HG03196 (cell line): Measurements from ENCODE around the gene FNBP1.

Experiments
- ATAC-seq: cut with Tn5 transposase; IDR thresholded peaks from one replicate; pipeline ENCODE4 v1.9.1; 2021; ENCODE audit not compliant: unreplicated experiment

Gene FNBP1

DNA sequence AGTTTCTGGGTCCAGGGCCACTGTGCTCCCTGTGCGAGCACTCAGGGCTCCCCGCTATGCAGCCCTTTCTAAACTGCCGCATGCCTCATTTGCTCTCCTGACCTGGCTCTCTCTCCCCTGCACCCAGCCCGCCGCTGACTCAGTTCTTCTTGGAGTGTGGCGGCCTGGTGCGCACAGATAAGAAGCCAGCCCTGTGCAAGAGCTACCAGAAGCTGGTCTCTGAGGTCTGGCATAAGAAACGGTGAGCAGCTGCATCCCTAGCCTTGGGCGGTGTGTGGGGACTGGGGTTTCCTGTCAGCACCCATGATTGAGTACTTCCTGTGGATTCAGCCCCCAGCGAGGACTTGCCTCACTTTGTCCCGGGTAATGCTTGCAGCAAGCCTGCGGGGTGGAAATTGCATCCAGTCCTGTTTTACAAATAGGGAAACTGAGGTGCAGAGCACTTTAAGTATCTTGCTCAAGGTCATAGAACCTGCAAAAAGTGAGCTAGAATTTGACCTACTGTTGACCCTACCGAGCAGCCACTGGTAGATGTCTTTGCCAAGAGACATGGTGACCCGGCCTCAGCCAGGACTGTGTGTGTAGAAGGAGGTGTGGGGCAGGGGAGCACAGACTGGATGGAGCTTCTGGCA lies 179.8 kb downstream of the FNBP1 start:
- no peak for ATAC-seq

DNA sequence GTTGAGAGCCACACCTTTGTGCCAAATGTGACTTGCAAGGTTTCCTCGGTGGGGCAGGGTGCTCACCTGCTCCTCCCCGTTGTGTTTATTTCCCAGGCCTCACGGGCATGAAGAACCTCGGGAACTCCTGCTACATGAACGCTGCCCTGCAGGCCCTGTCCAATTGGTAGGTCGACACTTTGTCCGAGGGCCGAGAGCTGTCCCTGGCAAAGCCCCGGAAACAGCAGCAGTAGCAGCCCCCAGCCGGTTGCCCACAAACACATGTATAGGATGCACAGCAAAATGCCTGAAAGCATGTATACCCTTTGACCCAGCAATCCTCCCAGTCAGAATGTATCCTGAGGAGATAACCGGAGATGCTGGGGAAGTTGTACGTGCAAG lies 181.6 kb downstream of the FNBP1 start:
- no peak for ATAC-seq

DNA sequence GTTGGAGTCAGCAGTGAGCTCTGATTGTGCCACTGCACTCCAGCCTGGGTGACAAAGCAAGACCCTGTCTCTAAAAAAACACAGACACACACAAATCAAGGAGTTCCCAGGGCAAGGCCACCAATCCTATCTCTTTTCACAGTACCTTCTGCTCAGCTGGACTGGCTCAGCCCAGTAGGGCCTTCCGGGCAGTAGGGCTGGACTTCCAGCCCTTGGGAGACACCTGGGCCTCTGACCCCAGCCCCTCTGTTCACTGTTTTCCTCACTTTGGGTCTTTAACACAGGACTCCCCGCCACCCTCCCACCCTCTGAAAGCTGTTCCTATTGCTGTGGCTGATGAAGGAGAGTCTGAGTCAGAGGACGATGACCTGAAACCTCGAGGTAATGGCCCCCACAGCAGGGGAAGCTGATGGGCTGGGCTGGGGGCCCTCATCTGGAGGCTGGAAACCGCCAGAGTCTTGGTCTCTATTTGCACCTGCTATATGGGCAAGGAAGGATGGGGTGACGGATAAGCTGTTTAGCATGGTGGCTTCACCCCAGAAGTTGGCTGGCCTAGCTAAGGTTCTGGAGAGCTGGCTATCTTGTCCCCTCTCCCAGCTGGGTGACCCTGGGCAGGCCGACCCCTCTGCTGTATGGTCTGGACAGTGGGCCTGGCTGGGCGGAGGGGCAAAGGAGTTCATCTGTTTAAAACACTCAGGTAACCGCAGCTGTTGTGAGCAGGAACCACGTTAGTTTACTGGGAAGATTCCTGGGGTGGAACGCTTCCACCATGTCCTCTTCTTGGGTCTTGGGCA lies 182.1 kb downstream of the FNBP1 start:
- no peak for ATAC-seq

DNA sequence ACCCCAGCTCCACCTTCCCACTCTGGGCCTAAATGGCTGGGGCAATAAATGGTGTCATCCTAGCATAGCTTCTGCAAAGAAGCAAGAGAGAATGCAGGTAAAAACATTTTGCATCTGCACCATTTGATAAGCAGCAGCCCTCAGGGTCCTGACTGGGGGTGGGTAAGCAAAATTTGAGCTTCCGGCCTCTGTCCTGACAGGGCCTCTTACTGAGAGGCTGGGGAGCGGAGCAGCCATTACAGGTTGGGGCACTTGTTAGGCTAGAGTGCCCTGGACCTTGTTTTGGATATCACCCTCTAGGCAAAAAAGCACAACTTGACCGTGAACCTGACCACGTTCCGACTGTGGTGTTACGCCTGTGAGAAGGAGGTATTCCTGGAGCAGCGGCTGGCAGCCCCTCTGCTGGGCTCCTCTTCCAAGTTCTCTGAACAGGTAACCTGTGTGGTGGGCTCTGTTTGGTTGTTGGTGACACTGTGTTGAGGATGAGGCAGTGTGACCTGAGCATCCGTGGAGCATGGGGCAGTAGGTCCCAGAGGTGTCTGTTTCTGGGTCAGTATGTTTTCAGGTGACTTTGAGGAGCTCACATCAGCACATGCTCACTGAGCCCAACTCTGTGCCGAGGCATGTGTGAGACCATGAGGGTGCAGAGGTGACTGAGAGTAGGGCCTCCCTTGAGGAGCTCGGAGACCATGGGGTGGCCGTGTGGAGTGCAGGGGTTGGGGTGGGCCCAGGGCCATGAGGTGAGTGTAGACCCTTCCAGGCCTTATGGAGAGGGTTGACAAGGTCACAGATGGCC lies 184.6 kb downstream of the FNBP1 start:
- ATAC-seq = no peak

DNA sequence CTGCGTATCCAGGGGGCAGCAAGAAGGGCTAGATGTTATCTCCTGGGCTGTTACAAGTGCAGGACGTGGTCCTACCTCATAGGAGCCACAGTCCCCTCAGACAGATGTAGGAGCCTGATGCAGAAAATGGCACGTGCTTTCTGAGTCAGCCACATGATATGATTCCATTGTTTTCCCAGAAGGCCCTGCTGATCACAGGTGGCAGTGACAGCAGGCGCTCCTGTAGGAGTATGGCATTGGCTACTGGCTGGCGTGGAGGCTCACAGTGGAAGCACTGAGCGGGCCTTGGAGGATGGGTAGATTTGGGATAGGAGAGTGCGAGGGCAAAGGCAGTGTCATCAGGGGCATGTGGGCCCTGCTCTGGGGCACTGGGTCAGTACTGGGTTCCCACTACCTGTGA lies 185.8 kb downstream of the FNBP1 start:
- no peak for ATAC-seq

DNA sequence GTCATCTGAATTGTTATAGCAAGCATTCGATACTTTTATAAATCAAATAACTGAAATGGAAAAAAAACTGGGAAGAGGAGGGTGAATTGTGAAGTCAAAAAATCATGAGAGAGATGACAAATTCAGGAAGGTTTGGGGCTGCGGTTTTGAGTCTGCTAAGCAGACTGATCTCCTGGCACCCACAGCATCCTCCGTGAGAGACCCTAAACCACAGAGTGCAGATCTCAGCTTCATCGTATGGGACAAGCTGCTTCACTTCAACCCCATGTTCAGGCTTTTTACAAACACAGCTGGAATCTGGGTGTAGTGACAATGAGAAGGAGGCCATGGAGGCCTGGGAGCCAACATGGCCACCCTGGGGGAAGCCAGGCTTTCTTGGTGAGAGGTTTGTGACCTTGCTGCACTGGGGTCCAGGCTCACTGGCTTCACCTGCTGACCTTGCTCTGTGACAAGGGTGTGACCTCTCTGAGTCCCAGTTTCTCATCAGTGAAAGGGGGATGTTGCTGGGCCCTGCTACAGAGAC lies 188.3 kb downstream of the FNBP1 start:
- no peak for ATAC-seq

DNA sequence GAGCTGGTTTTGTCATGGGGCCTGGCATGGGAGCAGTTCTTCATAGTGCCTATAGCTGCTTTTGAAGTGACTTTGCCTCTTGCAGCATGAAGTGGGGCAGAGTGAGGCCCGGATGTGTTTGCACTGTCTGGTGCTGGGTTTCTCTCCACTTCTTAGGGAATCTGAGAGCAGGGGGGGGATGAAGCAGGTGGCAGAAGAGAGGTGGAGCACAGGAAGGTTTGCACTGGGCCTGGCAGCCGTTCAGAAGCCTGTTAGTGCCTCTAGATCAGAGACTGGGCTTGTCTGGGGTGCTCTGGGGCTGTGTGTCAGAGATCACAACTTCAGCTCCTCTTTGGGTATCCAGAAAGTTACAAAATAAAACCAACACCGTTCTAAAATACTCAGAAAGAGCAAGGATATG lies 189.4 kb downstream of the FNBP1 start:
- no peak for ATAC-seq

DNA sequence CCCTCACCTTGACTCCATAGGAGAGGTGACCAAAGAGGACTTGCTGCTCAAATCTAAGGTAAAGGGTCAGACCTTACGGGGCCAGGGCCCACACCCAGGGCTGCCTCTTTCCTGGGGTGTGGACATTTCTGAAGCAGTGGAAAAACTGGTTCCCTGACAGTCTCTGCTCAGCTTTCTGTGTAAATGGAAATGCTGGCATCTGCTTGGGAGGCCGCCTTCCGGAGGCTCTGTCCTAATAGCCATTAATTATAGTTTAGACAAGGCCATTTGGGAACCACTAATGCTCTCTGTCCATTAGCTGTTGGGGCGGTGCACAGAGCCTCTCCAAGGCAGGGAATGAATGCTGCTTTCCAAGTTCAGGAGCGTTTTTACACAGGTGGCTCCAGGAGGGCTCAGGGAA lies 190.4 kb downstream of the FNBP1 start:
- ATAC-seq = no peak

DNA sequence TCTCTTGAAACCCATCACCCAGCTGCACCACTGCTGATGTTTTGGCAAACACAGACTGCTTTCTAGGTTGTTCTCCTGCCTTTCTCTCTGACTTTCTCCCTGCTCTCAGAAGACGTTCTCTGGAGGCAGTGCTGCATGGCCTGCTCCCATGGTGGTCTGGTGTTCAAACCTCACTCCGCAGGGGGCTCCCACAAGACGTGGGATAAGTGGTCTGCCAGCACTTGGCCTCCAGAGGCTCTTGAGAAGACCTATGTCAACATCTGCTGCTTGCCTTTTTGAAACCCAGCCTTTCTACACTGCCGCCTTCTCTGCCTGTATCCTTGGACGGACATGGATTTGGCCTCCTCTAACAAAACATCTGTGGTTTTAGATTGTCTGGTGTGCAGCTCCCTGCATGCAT lies 191.2 kb downstream of the FNBP1 start:
- ATAC-seq = no peak

DNA sequence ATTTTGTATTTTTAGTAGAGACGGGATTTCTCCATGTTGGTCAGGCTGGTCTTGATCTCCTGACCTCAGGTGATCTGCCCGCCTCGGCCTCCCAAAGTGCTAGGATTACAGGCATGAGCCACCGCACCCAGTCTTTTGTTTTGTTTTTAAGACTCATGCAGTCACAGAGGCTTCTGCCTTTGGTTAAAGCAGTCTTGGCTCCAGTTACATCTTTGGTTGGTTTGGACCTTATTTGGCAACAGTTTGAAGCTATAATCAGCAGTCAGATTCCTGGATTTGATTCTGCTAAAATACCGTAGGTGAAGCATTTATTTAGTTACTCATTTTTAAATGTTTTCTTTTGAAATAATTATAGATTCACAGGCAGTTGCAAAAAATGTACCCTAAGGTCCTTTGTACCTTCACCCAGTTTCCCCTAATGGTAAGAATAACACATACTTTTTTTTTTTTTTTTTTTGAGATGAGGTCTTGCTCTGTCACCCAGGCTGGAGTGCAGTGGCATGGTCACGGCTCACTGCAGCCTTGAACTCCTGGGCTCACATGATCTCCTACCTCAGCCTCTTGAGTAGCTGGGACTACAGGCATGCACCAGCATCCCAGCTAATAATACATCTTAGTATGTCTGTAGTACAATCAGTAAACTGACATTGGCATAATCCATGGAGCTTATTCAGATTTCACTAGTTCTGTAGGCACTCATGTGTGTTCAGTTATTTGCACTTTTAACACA lies 192.0 kb downstream of the FNBP1 start:
- ATAC-seq = no peak

DNA sequence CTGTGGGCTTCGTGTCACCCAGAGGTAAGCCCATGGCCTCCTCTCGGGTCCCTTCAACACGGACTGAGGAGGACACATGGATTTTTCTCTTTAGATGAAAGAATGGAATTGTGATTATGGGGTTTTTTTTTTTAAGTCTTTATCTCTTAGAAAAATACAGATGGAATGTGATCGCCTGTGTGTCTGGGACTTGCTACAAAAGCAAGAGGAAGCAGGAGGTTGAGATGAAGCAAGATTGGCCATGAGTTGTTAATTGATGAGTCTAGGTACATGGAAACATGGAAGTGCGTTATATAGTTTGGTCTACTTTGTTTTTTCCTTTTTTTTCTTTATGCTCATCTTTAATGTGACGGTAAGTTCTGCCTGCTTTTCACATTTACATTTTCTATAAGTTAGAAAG lies 193.1 kb downstream of the FNBP1 start:
- ATAC-seq = no peak

DNA sequence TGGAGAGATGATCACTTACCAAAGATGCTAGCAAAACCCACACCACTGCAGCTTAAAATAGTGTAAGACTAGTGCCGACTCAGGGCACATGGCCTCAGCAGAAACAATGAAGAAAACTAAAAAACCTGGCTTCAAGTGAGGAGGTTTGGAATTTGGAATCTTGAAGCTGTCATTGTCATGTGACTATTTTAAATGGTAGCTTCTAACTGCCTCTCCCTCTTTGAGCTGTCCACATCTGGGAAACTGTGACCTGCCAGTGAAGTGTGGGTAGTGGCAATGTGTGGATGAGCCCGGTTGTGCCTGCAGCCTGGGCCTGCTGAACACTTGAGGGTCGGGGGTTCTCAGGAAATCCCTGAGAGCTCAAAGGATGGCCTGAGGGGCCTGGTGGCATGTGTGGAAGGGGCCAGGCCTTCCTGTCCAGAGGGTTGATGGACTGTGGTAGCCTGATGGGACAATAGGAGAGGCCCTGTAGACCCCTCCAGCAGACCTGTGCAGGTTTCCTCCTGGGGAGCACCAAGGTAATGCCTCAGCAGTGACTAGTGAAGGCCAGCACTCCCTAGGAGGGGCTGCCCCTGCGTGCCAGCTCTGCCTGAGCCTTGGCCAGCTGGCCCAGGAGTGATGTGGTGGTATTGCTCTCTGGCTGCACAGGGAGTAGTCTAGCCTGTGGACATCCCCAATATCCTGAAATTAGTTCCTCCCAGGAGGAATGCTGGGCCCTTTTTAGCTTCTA lies 194.1 kb downstream of the FNBP1 start:
- ATAC-seq = no peak

DNA sequence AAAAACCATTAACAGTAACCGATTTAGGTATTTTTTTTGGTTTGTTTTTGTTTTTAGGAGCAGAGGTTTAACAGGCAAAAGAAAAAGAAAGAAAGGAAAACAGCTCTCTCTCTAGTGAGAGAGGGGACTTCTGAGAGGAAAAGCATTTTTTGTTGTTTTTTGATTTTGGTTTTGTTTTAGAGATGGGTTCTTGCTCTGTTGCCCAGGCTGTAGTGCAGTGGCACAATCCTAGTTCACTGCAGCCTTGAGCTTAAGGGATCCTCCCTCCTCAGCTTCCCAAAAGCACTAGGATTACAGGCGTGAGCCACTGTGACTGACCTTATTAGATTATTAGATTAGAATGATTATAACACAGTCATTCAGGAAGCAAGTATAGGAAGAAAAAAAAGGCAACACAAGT lies 197.6 kb downstream of the FNBP1 start:
- no peak for ATAC-seq

DNA sequence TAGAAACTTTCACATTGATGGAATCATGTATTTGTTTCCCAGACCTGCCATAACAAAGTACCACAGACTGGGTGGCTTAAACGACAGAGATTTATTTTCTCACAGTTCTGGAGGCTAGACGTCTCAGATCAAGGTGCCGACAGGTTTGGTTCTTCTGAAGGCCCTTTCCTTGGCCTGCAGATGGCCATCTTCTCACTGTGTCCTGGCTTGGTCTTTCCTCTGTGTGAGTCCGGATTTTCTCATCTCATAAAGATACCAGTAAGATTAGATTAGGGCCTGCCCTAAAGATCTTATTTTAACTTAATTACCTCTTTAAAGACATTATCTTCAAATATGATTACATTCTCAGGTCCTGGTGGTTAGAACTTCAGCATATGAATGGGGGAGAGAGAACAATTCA lies 201.9 kb downstream of the FNBP1 start:
- no peak for ATAC-seq

DNA sequence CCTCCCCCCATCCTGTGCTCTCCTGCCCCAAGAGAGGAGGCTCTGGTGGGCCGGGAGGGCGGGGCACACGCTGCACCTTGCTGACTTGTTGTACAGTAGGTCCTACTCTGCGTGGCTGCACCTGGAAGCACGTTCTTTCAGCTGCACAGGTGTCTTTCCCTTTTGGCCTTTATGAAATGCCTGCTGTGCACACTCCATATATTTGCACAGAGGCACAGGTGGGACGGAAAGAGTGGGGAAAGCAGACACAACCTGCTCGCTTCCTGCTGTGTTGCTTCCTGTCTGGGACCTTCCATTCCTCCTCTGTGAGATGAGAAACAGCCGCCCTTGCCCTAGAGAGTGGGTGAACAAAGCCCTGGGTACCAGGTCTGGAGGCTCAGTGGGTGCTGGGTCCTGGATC lies 203.0 kb downstream of the FNBP1 start:
- ATAC-seq = no peak

DNA sequence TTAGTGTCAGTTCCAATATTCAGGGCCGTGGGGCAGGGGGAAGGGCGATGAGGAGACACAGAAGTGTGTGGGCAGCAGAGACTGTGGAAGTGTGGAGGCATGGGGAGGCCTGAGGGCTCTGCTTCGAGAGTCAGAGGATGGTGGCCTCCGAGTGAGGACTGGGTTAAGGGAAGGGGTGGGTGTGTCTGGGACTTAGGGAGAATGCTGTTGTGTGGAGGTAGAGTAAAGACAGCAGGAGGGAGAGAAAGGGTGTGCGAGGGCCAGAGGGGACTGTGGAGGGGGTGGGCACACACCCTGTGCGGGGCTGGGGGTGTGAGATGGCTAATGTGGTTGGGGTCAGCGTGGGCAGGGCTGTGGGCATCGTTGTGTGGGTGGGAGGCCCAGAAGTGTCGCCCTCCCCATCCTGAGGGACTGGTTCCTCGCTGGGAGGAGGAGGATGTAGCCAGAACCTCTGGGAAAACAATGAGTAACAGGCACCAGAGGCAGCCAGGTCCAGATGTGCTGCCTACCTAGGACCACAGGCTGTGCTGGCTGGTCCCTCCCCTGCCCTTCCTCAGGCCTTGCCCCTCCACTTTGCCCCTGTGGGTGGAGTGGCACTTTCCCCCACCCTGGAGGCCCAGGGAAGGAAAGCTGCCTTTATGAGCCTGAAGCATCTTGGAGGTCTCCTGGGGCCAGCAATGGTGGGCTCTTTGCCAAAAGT lies 203.5 kb downstream of the FNBP1 start:
- no peak for ATAC-seq

DNA sequence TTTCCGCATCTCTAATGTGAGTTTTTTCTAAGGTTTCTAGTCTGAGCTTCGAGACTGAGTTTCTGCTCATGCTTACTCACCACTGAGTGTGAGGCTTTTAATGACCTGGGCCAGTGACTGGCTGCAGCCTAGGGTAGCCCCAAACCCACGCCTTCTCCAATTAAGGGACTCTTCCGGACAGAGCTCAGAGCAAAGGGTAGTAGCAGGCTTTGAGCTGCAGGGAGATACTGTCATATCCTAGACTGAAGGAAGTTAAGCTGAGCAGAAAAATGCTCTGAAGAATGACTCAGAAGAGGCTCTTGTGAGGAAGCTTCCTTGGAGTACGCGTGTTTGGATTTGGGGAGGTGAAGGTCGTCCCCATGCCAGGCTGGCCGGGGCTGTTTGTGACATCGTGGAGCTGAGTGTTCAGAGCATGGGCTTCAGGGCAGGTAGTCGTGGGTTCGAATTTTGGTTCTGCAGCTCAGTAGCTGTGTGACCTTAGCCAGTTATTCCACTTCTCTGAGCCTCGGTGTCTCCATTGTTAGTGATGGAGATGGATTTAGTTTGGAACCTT lies 204.2 kb downstream of the FNBP1 start:
- ATAC-seq = no peak
